HG03097 (cell line): ENCODE measurements around the gene NIF3L1.
"Not testable (repeated sequence)": the region's sequence is repeated elsewhere in the genome, so short reads cannot be mapped to it uniquely, and the experiment has no call there.

Experiments used
- ATAC-seq: cut with Tn5 transposase; IDR thresholded peaks from one replicate; pipeline ENCODE4 v1.9.1; 2021; ENCODE audit not compliant: unreplicated experiment, low FRiP score

Gene NIF3L1

GRCh38 chr2:200871151-200871550 lies 18.0 kb upstream of the NIF3L1 start:
- ATAC-seq, result no peak

- no peak for ATAC-seq
These were observed 15.6 kb upstream of the NIF3L1 start for GRCh38 chr2:200873560-200873959.

- ATAC-seq, result no peak
These were observed 11.7 kb upstream of the NIF3L1 start for GRCh38 chr2:200877443-200877842.

GRCh38 chr2:200878289-200878880 lies 10.8 kb upstream of the NIF3L1 start:
- ATAC-seq, result no peak

GRCh38 chr2:200881715-200882249 lies 7.4 kb upstream of the NIF3L1 start:
- not testable (repeated sequence) for ATAC-seq

GRCh38 chr2:200899482-200899881 lies 10.3 kb downstream of the NIF3L1 start:
- ATAC-seq, result no peak

- ATAC-seq, result peak; percentile 84
These were observed 12.4 kb downstream of the NIF3L1 start for GRCh38 chr2:200901459-200902072.

GRCh38 chr2:200905618-200906296 lies 16.6 kb downstream of the NIF3L1 start:
- ATAC-seq, result no peak

GRCh38 chr2:200909958-200910357 lies 20.8 kb downstream of the NIF3L1 start:
- no peak for ATAC-seq

- no peak for ATAC-seq
These were observed 24.5 kb downstream of the NIF3L1 start for GRCh38 chr2:200913654-200914053.

GRCh38 chr2:200922439-200922838 lies 33.3 kb downstream of the NIF3L1 start:
- no peak for ATAC-seq

GRCh38 chr2:200929334-200930249 lies 40.4 kb downstream of the NIF3L1 start:
- ATAC-seq, result no peak

GRCh38 chr2:200930947-200931626 lies 41.9 kb downstream of the NIF3L1 start:
- no peak for ATAC-seq

GRCh38 chr2:200939832-200940231 lies 50.7 kb downstream of the NIF3L1 start:
- no peak for ATAC-seq

GRCh38 chr2:200943527-200944105 lies 54.4 kb downstream of the NIF3L1 start:
- ATAC-seq, result no peak

GRCh38 chr2:200944467-200945394 lies 55.6 kb downstream of the NIF3L1 start:
- no peak for ATAC-seq

- ATAC-seq, result no peak
These were observed 56.2 kb downstream of the NIF3L1 start for GRCh38 chr2:200945395-200945729.

GRCh38 chr2:200950378-200950777 lies 61.2 kb downstream of the NIF3L1 start:
- no peak for ATAC-seq
